ENCODE results near the gene NDUFS7. TPM values are rescaled to one million over a fixed set of nuclear protein-coding genes. Genes with fewer than 3 reads are reported as not detected.

NDUFS7 gene
- total RNA-seq, 6 experiments from 2014 or later: 91.9 to 105 (median 97.6) TPM

- TF ChIP-seq CTCF (IDR thresholded peaks at IDR 0.05): no peak
- H3K9me3 Mint-ChIP-seq: no peaks in the 10 kb centered on the region
- no peaks in the 10 kb centered on the region for H3K27me3 Mint-ChIP-seq (ENCODE audit: insufficient read depth)
- no peak for DNase-seq
- H3K27ac Mint-ChIP-seq: peak overlapping the region; percentile 76
- peaks cover 6% of the 10 kb centered on the region for H3K36me3 Mint-ChIP-seq (ENCODE audit: low read depth)
- peaks cover 55% of the 10 kb centered on the region for H3K4me1 Mint-ChIP-seq (ENCODE audit: low read depth)
- no peak overlapping the region for H3K4me3 Mint-ChIP-seq
These were observed 27.8 kb downstream of the NDUFS7 start for GRCh38 chr19:1411255-1412191.

- no peak overlapping the region for H3K4me3 Mint-ChIP-seq
- no peak overlapping the region for H3K27ac Mint-ChIP-seq
- H3K4me1 Mint-ChIP-seq (ENCODE audit: low read depth): peaks cover 56% of the 10 kb centered on the region
- no peaks in the 10 kb centered on the region for H3K9me3 Mint-ChIP-seq
- H3K27me3 Mint-ChIP-seq (ENCODE audit: insufficient read depth): no peaks in the 10 kb centered on the region
- DNase-seq: no peak
- peaks cover 7% of the 10 kb centered on the region for H3K36me3 Mint-ChIP-seq (ENCODE audit: low read depth)
- no peak for TF ChIP-seq CTCF (IDR thresholded peaks at IDR 0.05)
These were observed 28.7 kb downstream of the NDUFS7 start for GRCh38 chr19:1412323-1412923.

DNA sequence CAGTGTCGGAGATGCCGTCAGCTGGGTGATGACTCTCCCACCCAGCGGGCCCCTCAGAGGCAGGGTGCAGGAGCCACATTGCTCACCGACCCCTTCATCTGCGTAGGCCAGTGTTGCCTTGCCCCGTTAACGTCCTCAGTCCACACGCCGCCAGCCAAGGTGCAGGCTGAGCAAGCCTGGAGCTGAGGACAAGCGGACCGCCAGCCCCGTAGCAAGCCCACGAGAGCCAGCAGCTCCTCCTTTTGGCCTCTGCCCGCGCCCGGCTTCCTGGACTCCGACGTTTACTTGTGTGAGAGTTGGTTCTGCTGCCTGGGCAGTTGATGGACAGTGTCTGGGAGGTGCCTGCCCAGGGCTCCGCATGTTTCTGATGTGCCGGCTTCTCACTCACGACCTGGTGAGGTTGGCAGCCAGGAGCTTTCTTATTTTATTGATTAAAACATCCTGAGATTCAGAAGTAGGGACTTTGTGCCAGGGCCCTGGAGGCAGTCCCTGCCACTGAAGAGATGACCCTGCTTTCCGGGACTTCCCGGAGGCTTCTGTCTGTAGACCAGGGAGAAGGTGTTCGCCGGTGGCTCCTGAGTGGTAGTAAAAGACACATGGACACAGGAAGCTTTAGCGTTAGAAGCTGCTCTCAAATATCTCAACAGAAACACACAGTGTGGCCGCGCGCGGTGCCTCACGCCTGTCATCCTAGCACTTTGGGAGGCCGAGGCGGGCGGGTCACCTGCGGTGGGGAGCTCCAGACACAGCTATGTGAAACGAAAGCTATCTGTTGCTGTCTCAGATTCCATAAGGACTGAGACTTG, 29.5 kb downstream of the NDUFS7 start:
- no peak for TF ChIP-seq CTCF (IDR thresholded peaks at IDR 0.05)
- H3K4me3 Mint-ChIP-seq: no peak overlapping the region
- DNase-seq: no peak
- H3K36me3 Mint-ChIP-seq (ENCODE audit: low read depth): peaks cover 11% of the 10 kb centered on the region
- H3K4me1 Mint-ChIP-seq (ENCODE audit: low read depth): peaks cover 59% of the 10 kb centered on the region
- H3K27ac Mint-ChIP-seq: no peak overlapping the region
- H3K9me3 Mint-ChIP-seq: no peaks in the 10 kb centered on the region
- H3K27me3 Mint-ChIP-seq (ENCODE audit: insufficient read depth): no peaks in the 10 kb centered on the region

DNA sequence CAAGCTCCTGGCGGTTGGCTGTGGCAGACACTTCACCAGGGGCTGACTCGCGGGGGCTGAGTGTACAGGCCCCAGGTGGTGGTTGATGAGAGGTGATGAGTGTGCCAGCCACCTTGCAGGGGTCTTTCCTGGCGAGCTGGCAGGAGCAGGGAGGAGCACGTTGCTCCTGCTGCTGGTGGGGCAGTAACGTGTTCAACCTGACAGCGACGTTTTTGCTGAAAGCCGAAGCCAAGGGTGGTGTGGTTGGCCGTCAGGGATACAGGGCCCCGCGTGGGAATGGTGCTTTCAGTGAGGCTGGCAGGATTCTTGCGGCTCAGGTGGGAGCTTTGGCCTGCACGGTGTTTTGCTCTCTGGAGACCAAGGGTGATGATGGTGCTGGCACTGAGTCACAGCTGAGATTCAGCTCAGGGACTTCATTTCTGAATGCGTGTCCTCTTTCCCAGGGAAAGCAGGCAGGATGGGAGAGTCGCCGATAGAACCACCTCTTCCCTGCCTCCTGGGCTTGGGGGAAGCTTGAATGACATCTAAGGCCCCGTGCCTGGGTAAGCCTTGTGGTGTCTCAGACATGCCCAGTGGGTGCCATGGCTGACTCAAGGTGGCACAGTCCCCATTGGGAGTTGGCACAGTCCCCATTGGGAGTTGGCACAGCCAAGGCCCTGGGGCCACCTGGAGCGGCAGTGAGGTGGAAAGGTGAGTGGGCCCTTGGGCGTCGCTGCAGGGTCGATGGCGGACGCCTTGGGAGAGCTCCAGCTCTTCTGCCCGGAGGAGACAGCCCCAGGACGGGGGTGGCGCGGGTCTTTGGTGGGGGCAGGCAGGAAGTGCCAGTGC, 32.5 kb downstream of the NDUFS7 start:
- no peaks in the 10 kb centered on the region for H3K9me3 Mint-ChIP-seq
- peaks cover 34% of the 10 kb centered on the region for H3K4me1 Mint-ChIP-seq (ENCODE audit: low read depth)
- H3K27ac Mint-ChIP-seq: peak overlapping the region; percentile 94
- no peak for DNase-seq
- H3K36me3 Mint-ChIP-seq (ENCODE audit: low read depth): peaks cover 18% of the 10 kb centered on the region
- H3K4me3 Mint-ChIP-seq: peak overlapping the region; percentile 78
- no peak for TF ChIP-seq CTCF (IDR thresholded peaks at IDR 0.05)
- no peaks in the 10 kb centered on the region for H3K27me3 Mint-ChIP-seq (ENCODE audit: insufficient read depth)

GRCh38 chr19:1417145-1417544, 33.4 kb downstream of the NDUFS7 start:
- no peak for TF ChIP-seq CTCF (IDR thresholded peaks at IDR 0.05)
- 0 out of 2 replicates have a peak overlapping the region, but pooled peaks have one; percentile 24 for H3K4me3 Mint-ChIP-seq
- H3K36me3 Mint-ChIP-seq (ENCODE audit: low read depth): peaks cover 18% of the 10 kb centered on the region
- no peaks in the 10 kb centered on the region for H3K27me3 Mint-ChIP-seq (ENCODE audit: insufficient read depth)
- H3K27ac Mint-ChIP-seq: peak overlapping the region; percentile 70
- DNase-seq: no peak
- H3K9me3 Mint-ChIP-seq: no peaks in the 10 kb centered on the region
- peaks cover 26% of the 10 kb centered on the region for H3K4me1 Mint-ChIP-seq (ENCODE audit: low read depth)

All from HFFc6 (cell line).